Activated CD4-positive, alpha-beta T cell treated with anti-CD3 and anti-CD28 coated beads, Interleukin-2, amount 10 ng/mL, durations not matched to agents 7 days and 5 days (primary cell): ENCODE results near the gene KRT8. TPM values are rescaled to one million over a fixed set of nuclear protein-coding genes. Genes with fewer than 3 reads are reported as not detected.

ENCODE experiments used
- CTCF ChIA-PET: fragments of 350-600 bp; sonication (Branson Sonifier 250); formaldehyde crosslinking; loops from one replicate; lab custom pipeline; 2021; ENCODE audit warnings: antibody characterized with exemption; lab: Charles Lee
- POLR2A ChIA-PET: fragments of 350-600 bp; sonication (Branson Sonifier 250); formaldehyde crosslinking; loops from one replicate; lab custom pipeline; 2021; ENCODE audit warnings: antibody characterized with exemption; lab: Charles Lee
- DNase-seq: peaks from one replicate; pipeline ENCODE4 v3.0.0-alpha.2; 2020
- H3K27ac Mint-ChIP-seq: one replicate; pipeline ENCODE4 v1.8.0; 2021; ENCODE audit warnings: mild to moderate bottlenecking, moderate library complexity, mixed read lengths
- H3K27me3 Mint-ChIP-seq: one replicate; pipeline ENCODE4 v1.8.0; 2021; ENCODE audit warnings: mixed read lengths
- H3K36me3 Mint-ChIP-seq: one replicate; pipeline ENCODE4 v1.8.0; 2021; ENCODE audit warnings: low read depth, mixed read lengths
- H3K4me1 Mint-ChIP-seq: one replicate; pipeline ENCODE4 v1.8.0; 2021; ENCODE audit warnings: mixed read lengths
- H3K4me3 Mint-ChIP-seq: one replicate; pipeline ENCODE4 v1.8.0; 2021; ENCODE audit warnings: mild to moderate bottlenecking, moderate library complexity, mixed read lengths
- H3K9me3 Mint-ChIP-seq: one replicate; pipeline ENCODE4 v1.8.0; 2021; ENCODE audit warnings: mixed read lengths
- total RNA-seq, 2 experiments: library from RNA; stranded (reverse); gene quantifications; one replicate each; pipeline ENCODE4 v1.2.3, GENCODE V29; 2021

Gene KRT8
- total RNA-seq, 2 experiments from 2014 or later, result 0.15 to 0.57 TPM

DNA sequence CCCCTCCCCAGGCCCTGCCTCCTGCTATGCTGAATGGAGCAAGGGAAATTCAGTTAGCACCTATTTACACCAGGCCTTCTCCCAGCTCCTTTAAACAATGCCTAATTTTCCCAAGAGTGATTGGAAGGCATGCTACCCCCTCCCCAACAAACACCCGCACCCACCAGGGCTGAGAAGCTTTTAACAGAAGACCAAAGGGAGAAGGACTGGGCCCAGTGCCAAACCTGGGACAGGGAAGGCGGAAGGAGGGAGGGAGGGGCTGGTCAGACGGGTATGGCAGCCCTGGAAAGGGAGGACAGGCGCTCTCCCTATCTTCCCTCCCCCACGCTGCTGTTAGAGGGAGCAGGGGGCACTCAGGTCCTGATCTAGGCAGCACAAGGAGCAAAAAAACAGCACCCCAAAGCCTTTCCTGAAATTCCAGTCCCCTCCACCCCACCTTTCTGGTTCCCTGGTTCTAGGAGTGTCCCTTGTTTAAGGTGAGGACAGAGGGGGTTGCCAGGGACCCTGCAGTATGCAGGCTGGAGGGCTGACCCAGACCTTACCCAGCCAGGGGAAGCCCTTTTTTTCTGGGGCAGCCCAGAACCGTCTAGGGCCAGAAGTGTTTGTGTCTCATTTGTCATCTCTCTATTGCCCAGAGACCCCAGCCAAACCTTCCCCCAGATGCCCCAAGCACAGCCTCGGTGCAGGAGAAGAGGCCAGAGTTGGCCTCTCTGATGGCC is 2.4 kb upstream of the KRT8 start:
- H3K27me3 Mint-ChIP-seq, result peaks cover 2% of the 10 kb centered on the region
- no peaks in the 10 kb centered on the region for H3K36me3 Mint-ChIP-seq
- ChIA-PET POLR2A (no interaction called here), CTCF (interaction anchor here (0.6 to 1.0 kb wide), 3 partner anchors 10 to 1197 kb away, joined by 3 to 6 read pairs (median 3); no protein-coding TSS in a partner anchor)
- DNase-seq, result no peak
- no peak overlapping the region for H3K27ac Mint-ChIP-seq
- no peaks in the 10 kb centered on the region for H3K9me3 Mint-ChIP-seq
- H3K4me1 Mint-ChIP-seq, result peaks cover 7% of the 10 kb centered on the region
- no peak overlapping the region for H3K4me3 Mint-ChIP-seq

DNA sequence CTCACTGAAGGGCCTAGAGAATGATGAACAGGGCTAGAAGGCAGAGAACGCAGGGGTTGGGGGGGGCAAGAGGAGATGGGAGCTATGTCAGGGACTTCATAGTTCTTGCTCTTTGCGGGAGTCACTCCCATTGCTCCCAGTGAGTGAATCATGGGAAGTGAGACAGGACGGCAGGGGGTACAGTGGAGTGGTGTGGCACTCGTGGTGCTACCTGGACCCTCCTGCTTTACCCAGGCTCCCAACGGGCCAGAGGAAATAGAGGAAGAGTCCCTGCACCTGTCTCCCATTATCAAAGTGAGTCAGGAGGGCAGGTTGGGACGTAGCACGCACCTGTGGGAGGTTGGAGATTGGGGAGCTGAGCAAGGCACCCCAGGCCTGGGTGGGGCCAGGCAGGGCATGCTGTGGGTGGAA is 1.3 kb upstream of the KRT8 start:
- Mint-ChIP-seq H3K36me3 (no peaks in the 10 kb centered on the region), H3K27me3 (peaks cover 2% of the 10 kb centered on the region), H3K27ac (no peak overlapping the region), H3K4me3 (no peak overlapping the region), H3K4me1 (peaks cover 7% of the 10 kb centered on the region), H3K9me3 (no peaks in the 10 kb centered on the region)
- no peak for DNase-seq
- ChIA-PET CTCF (no interaction called here), POLR2A (no interaction called here)

DNA sequence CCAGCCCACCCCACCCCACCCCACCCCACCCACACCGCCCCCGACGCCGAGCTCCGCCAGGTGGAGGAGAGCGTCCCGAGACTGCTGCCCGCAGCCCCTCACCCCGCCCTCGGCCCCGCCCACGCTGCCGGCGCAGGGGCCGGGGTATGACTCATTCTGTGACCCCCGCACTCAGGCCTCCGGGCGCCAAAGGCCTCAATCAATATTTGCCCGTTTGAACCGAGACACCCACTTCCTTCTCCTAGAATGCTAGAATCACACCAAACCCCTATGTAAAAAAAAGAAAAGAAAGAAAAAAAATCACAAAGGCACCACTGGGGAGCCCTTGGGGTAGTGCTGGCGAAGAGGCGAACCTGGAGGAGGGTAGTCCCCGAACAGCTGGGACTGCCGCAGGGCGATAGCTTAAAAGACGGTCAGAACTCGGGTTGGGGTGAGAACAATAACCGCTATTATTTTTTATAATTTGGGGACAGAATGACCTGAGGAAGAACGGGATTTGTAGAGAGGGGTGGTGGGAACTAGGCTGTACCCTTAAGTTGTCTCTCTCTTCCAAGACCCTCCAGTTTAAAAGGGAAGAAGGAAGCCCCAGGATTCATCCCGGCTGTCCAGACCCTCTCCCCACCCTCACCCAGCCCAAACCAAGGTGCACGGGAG is 894 bp downstream of the KRT8 start:
- Mint-ChIP-seq H3K9me3 (no peaks in the 10 kb centered on the region), H3K36me3 (no peaks in the 10 kb centered on the region), H3K4me3 (peak overlapping the region; percentile 40), H3K4me1 (peaks cover 7% of the 10 kb centered on the region), H3K27ac (no peak overlapping the region), H3K27me3 (peaks cover 2% of the 10 kb centered on the region)
- POLR2A ChIA-PET, result no interaction called here
- no peak for DNase-seq
- CTCF ChIA-PET, result no interaction called here

DNA sequence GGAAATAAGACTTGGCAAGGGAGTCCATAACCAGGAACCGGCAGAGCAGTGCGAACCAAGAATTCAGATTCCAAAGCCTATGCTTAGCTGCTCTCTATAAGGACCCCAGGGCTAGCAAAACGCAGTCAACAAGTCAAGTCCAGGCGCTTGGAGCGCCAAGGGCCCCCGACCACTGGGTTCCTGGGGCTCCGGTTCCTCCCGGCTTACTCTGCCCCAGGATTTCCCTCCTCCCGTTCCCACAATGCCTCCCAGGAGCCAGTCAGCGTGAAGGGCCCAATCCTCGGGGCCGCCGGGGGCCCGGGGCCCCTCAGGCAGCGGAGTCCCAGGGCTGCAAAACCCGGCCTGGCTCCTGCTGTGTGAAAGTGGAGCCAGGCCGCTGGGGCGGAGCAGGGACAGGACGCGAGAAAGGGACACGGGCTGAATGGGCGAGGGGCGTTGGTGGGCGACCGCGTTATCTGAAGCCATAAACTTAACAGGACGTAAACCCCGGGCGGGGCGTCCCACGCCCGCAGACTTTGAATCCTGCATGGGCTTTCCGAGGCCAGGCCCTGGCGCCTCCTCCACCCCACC is 1.5 kb downstream of the KRT8 start:
- H3K27ac Mint-ChIP-seq, result no peak overlapping the region
- no peaks in the 10 kb centered on the region for H3K36me3 Mint-ChIP-seq
- H3K4me1 Mint-ChIP-seq, result peaks cover 7% of the 10 kb centered on the region
- CTCF ChIA-PET, result no interaction called here
- H3K4me3 Mint-ChIP-seq, result no peak overlapping the region
- no peaks in the 10 kb centered on the region for H3K9me3 Mint-ChIP-seq
- peak; percentile 38 for DNase-seq
- H3K27me3 Mint-ChIP-seq, result peaks cover under 1% of the 10 kb centered on the region
- POLR2A ChIA-PET, result no interaction called here

DNA sequence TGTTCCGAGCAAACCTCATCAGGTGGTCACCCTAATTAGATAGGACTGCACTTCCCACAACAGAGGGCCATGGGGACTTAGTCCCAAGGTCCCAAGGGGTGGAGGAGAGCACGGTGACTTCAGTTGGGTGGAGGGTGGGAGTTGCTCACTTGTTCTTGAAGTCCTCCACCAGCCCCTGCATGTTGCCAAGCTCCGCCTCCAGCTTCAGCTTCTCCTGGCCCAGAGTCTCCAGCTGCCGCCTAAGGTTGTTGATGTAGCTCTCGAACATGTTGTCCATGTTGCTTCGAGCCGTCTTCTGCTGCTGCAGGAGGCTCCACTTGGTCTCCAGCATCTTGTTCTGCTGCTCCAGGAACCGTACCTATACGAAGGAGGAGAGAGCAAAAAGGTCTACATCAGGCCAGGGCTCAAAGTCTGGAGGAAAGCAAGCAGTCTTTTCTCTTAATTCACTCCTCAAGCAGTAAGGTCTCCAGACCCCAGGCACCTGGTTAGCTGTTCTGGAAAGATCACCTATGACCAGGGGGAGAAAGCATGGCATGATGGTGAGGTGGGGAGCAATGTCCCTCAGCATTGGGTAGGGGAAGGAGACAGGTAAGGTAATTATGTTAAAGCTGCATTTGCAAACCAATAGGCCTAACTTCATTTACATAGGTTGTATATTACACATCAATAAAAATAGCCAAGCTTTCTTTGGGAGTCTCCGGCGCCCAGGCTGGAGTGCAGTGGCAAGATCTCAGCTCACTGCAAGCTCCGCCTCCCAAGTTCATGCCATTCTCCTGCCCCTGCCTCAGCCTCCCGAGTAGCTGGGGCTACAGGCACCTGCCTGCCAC is 2.9 kb downstream of the KRT8 start:
- Mint-ChIP-seq H3K27me3 (no peaks in the 10 kb centered on the region), H3K4me1 (peaks cover 7% of the 10 kb centered on the region), H3K4me3 (no peak overlapping the region), H3K36me3 (no peaks in the 10 kb centered on the region), H3K9me3 (no peaks in the 10 kb centered on the region), H3K27ac (no peak overlapping the region)
- ChIA-PET CTCF (interaction anchor here (1.4 kb wide), 1 partner anchor 22 kb away, joined by 3 read pairs; no protein-coding TSS in a partner anchor), POLR2A (no interaction called here)
- DNase-seq, result no peak

DNA sequence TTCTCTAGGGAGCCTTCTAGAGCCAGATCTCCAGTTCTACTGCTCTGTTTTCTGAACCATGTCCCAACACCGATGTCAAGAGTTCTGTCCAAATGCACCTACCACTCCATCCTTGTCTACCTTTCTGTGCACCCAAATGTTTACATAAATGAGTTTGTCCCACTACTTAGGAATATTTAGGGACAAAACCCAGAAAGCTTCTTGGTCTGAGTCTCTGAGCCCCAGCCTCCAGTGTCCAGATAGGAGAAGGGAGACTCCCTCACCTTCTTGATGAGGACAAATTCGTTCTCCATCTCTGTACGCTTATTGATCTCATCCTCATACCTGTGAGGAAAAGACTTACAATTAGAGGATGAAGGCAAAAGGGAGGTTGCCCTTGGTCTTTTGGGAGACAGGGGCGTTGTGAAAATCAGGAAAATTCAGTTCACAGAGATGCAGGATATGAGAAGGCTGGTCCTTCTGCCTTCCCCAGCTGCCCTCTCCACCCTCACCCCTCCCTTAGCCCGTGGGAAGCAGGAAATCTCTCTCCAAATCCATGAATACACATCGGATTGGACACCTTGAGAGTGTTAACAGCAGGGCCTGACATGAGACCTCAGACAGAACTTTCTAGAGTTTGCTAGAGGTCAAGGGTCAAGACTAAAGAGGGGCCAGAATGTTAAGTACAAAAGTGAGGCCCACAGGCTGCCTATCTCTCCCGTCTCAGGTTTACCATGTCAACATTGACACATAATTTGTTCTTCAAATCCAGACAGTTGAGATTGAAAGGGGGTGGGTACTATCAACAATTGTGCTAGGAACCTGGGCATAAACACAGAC is 3.8 kb downstream of the KRT8 start:
- H3K27ac Mint-ChIP-seq, result no peak overlapping the region

DNA sequence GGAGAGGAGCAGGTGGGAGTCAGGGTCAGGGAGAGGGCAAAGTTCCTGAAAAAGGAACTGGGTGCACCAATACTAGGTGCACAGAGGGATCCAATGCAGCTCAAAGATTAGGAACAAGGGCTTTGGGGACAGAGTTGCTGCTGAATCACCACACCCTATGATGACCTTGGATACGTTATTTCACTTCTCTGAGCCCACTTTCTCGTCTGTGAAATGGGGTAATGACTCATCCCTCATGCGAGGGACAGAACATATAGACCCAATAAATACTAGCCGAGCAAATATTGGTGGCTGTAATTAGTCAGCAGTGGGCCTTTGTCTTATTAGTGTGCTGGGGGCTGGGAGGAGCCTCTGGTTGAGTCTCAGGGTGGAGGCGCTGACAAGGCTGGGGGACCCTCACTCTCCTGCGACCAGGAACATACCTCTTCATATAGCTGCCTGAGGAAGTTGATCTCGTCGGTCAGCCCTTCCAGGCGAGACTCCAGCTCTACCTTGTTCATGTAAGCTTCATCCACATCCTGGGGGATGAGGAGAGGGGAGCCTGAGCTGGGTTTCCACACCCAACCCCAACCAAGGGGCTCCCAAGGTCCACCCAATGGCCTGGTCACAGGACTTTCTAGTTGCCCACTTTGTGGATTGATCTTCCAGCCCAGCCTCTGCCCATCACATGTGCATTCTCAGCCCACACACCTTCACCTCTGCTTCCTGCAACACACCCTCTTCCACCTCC is 4.5 kb downstream of the KRT8 start:
- Mint-ChIP-seq H3K4me3 (no peak overlapping the region), H3K27me3 (no peaks in the 10 kb centered on the region), H3K4me1 (peaks cover 7% of the 10 kb centered on the region), H3K36me3 (no peaks in the 10 kb centered on the region), H3K9me3 (no peaks in the 10 kb centered on the region), H3K27ac (no peak overlapping the region)
- ChIA-PET CTCF (interaction anchor here (1.1 kb wide), 1 partner anchor 21 kb away, joined by 5 read pairs; no protein-coding TSS in a partner anchor), POLR2A (no interaction called here)
- no peak for DNase-seq

More for the DNA sequence above, 3.8 kb downstream of the KRT8 start:
- Mint-ChIP-seq H3K9me3 (no peaks in the 10 kb centered on the region), H3K4me1 (peaks cover 7% of the 10 kb centered on the region), H3K36me3 (no peaks in the 10 kb centered on the region), H3K27me3 (no peaks in the 10 kb centered on the region), H3K4me3 (no peak overlapping the region)
- DNase-seq, result no peak
- CTCF ChIA-PET, result interaction anchor here (1.4 kb wide), 1 partner anchor 21 kb away, joined by 3 read pairs; no protein-coding TSS in a partner anchor
- POLR2A ChIA-PET, result no interaction called here

DNA sequence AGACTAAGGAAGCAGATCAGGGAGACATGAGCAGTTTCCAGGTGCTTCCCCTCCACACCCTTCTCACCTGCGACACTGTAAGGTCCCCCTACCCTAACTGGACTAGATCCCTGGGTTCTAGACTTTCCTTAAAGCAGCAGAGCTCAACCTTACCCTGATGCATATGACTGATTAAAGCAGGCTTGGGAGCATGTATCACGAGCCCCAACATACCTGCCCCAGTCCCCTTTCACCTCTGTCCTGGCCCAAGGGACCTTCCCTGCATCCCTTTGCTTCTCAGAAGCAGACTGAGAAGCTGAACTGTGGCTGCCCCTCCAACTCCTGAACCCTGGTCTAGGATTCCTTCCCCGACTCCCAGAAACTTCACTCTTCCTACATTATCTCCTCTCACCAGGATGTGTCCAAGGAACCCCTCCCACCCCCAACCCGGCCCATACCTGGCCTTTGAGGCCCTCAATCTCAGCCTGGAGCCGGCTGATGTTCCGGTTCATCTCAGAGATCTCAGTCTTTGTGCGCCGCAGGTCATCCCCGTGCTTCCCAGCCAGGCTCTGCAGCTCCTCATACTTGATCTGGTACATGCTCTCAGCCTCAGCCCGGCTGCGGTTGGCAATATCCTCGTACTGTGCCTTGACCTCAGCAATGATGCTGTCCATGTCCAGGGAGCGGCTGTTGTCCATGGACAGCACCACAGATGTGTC is 5.4 kb downstream of the KRT8 start:
- Mint-ChIP-seq H3K36me3 (no peaks in the 10 kb centered on the region), H3K27me3 (no peaks in the 10 kb centered on the region), H3K27ac (no peak overlapping the region), H3K9me3 (no peaks in the 10 kb centered on the region), H3K4me3 (no peak overlapping the region), H3K4me1 (peaks cover 7% of the 10 kb centered on the region)
- ChIA-PET CTCF (interaction anchor here (1.0 to 1.3 kb wide), 3 partner anchors 11 to 86 kb away, joined by 3 to 5 read pairs (median 3); no protein-coding TSS in a partner anchor), POLR2A (no interaction called here)
- no peak for DNase-seq

DNA sequence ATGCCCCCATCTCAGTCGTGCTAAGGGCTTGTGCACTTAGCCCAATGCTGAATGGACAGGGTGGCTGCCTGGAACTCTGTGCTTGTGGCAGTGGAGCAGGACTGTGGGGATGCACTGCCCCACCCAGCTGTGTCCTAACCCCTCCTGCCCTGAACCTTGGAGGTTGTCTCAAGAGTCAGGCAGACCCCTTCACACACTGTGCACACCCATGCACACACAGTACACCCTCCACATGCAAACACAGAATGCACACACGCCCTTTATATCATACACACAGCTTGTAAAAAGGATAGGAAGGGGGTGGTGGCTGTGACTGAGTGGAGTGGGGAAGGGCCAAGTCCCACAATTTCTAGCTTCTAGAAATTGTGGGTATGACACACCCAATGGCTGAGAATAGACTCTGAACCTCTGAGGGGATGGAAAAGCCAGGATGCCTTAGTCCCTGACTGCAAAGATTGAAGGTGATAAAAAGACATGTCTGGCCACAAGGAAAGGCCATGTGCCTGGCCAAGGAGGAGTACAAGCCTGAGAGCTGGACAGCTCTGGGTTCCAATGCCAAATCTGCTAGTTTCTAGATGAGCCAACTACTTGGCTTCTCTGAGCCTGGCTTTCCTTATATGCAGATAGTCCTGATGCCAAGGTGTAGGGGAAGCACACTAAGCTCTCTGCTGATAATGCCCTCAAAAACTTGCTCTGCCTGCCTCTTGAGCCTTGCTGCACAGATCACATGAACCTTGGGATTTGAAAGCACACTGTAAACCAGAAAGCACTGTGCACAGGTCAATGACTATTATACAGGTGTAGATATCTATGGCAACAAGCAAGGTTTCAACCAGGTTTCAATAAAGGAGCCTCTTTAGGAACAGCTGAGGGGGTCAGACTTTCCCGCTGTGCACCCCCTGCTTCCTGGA is 8.4 kb downstream of the KRT8 start:
- H3K9me3 Mint-ChIP-seq, result no peaks in the 10 kb centered on the region
- DNase-seq, result no peak
- CTCF ChIA-PET, result interaction anchor here (0.5 to 3.4 kb wide), 10 partner anchors 10 to 1691 kb away, joined by 3 to 19 read pairs (median 4); no protein-coding TSS in a partner anchor
- no peaks in the 10 kb centered on the region for H3K4me1 Mint-ChIP-seq
- no peaks in the 10 kb centered on the region for H3K36me3 Mint-ChIP-seq
- POLR2A ChIA-PET, result no interaction called here
- H3K4me3 Mint-ChIP-seq, result no peak overlapping the region
- peaks cover 2% of the 10 kb centered on the region for H3K27me3 Mint-ChIP-seq
- H3K27ac Mint-ChIP-seq, result no peak overlapping the region

DNA sequence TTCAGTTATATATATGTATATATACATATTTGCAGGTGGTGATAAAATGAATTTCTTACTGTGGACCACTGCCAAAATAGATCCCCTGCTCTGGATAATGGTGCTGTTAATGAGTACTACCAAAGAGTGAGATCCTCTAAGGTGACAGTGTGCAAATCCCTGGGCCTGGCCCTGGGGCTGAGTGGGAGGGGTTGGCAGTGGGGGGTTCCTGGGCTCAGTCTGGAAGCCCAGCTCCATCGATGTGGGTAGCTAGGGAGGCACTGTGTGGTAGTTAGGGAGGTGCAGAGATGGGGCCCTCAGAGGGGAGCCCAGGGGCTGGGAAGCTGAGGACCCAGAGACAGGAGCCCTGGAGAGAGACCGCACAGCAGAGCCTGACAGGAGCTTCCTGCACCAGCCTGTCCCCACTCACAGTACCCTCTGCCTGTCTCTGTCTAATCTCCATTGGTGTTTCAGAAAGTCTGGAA is 9.1 kb downstream of the KRT8 start:
- Mint-ChIP-seq H3K27ac (no peak overlapping the region), H3K4me3 (no peak overlapping the region), H3K4me1 (no peaks in the 10 kb centered on the region), H3K9me3 (no peaks in the 10 kb centered on the region), H3K27me3 (peaks cover 2% of the 10 kb centered on the region), H3K36me3 (no peaks in the 10 kb centered on the region)
- CTCF ChIA-PET, result interaction anchor here (0.9 to 3.4 kb wide), 6 partner anchors 11 to 85 kb away, joined by 3 to 19 read pairs (median 4); no protein-coding TSS in a partner anchor
- POLR2A ChIA-PET, result no interaction called here
- no peak for DNase-seq
